Measurements from ENCODE around the gene ARHGEF4. TPM values are rescaled to one million over a fixed set of nuclear protein-coding genes. Genes with fewer than 3 reads are reported as not detected.

Gene ARHGEF4
- total and polyA plus RNA-seq, 8 donors = 16.3 to 58.2 (median 19.8) TPM

- Histone ChIP-seq H3K36me3 (no peaks in the 10 kb centered on the region), H3K4me1 (no peaks in the 10 kb centered on the region), H3K27me3 (no peaks in the 10 kb centered on the region), H3K4me3 (no peak overlapping the region), H3K27ac (no peak overlapping the region), H3K9me3 (no peaks in the 10 kb centered on the region)
- no peak for FAIRE-seq
- no peak for ATAC-seq
- no peak for TF ChIP-seq CTCF (IDR thresholded peaks at IDR 0.05)
- DNase-seq = no peak
- 86 to 94% methylated on average over 2 of the region's 2 CpGs for WGBS, 2 donors
- intact Hi-C loops (cut with DNase I) = no loop called here
Measured at GRCh38 chr2:131006561-131006960, 169.8 kb downstream of the ARHGEF4 start.

- H3K9me3 ChIP-seq = no peaks in the 10 kb centered on the region
- intact Hi-C loops (cut with DNase I) = no loop called here
- WGBS, 2 donors = 88 to 90% methylated on average over 1 of the region's 1 CpG
- H3K27ac ChIP-seq = no peak overlapping the region
- H3K27me3 ChIP-seq = no peaks in the 10 kb centered on the region
- H3K36me3 ChIP-seq = no peaks in the 10 kb centered on the region
- FAIRE-seq (no peak), DNase-seq (no peak), ATAC-seq (no peak)
- no peak overlapping the region for H3K4me3 ChIP-seq
- TF ChIP-seq CTCF (IDR thresholded peaks at IDR 0.05) = no peak
- no peaks in the 10 kb centered on the region for H3K4me1 ChIP-seq
Measured at GRCh38 chr2:131008967-131009366, 172.3 kb downstream of the ARHGEF4 start.

GRCh38 chr2:131009713-131010475, 173.2 kb downstream of the ARHGEF4 start:
- Histone ChIP-seq H3K36me3 (no peaks in the 10 kb centered on the region), H3K4me1 (no peaks in the 10 kb centered on the region), H3K27ac (no peak overlapping the region), H3K27me3 (no peaks in the 10 kb centered on the region), H3K4me3 (no peak overlapping the region), H3K9me3 (no peaks in the 10 kb centered on the region)
- ATAC-seq = no peak
- intact Hi-C loops (cut with DNase I) = no loop called here
- WGBS, 2 donors = 79 to 81% methylated on average over 6 of the region's 6 CpGs
- no peak for TF ChIP-seq CTCF (IDR thresholded peaks at IDR 0.05)
- FAIRE-seq = no peak
- no peak for DNase-seq

GRCh38 chr2:131010566-131010965, 173.9 kb downstream of the ARHGEF4 start:
- intact Hi-C loops (cut with DNase I) = no loop called here
- 75 to 81% methylated on average over 4 of the region's 4 CpGs for WGBS, 2 donors
- no peak for ATAC-seq
- no peaks in the 10 kb centered on the region for H3K27me3 ChIP-seq
- no peak for DNase-seq
- H3K36me3 ChIP-seq = no peaks in the 10 kb centered on the region
- H3K4me3 ChIP-seq = no peak overlapping the region
- H3K27ac ChIP-seq = no peak overlapping the region
- TF ChIP-seq CTCF (IDR thresholded peaks at IDR 0.05) = no peak
- no peaks in the 10 kb centered on the region for H3K9me3 ChIP-seq
- no peak for FAIRE-seq
- no peaks in the 10 kb centered on the region for H3K4me1 ChIP-seq

- intact Hi-C loops (cut with DNase I) = no loop called here
- Histone ChIP-seq H3K4me3 (no peak overlapping the region), H3K27me3 (no peaks in the 10 kb centered on the region), H3K9me3 (no peaks in the 10 kb centered on the region), H3K27ac (no peak overlapping the region), H3K36me3 (no peaks in the 10 kb centered on the region), H3K4me1 (peaks cover 0 to under 1% (median 0%) of the 10 kb centered on the region in 3 donors)
- 63 to 65% methylated on average over 7 of the region's 7 CpGs for WGBS, 2 donors
- no peak for ATAC-seq
- no peak for FAIRE-seq
- DNase-seq = no peak
- no peak for TF ChIP-seq CTCF (IDR thresholded peaks at IDR 0.05)
Measured at GRCh38 chr2:131011486-131011885, 174.8 kb downstream of the ARHGEF4 start.
